Endothelial cell (in vitro differentiated cells): ENCODE data around the gene OSBPL3. TPM values are rescaled to one million over a fixed set of nuclear protein-coding genes. Genes with fewer than 3 reads are reported as not detected.

Experiments
- DNase-seq: peaks from one replicate; pipeline ENCODE4 v3.0.0; 2021; ENCODE audit warnings: low spot score
- H3K27ac Mint-ChIP-seq: one replicate; pipeline ENCODE4 v1.8.0; 2021; ENCODE audit warnings: mixed read lengths, inconsistent platforms; ENCODE audit not compliant: unreplicated experiment
- H3K27me3 Mint-ChIP-seq: one replicate; pipeline ENCODE4 v1.8.0; 2021; ENCODE audit warnings: mild to moderate bottlenecking, moderate library complexity, mixed read lengths, inconsistent platforms; ENCODE audit not compliant: unreplicated experiment
- H3K36me3 Mint-ChIP-seq: one replicate; pipeline ENCODE4 v1.8.0; 2021; ENCODE audit warnings: mild to moderate bottlenecking, low read depth, mixed read lengths, inconsistent platforms; ENCODE audit not compliant: unreplicated experiment
- H3K4me1 Mint-ChIP-seq: one replicate; pipeline ENCODE4 v1.8.0; 2021; ENCODE audit warnings: mild to moderate bottlenecking, mixed read lengths, inconsistent platforms; ENCODE audit not compliant: unreplicated experiment
- H3K4me3 Mint-ChIP-seq: one replicate; pipeline ENCODE4 v1.8.0; 2021; ENCODE audit warnings: mild to moderate bottlenecking, mixed read lengths, inconsistent platforms; ENCODE audit not compliant: unreplicated experiment
- H3K9me3 Mint-ChIP-seq: one replicate; pipeline ENCODE4 v1.8.0; 2021; ENCODE audit warnings: mixed read lengths, inconsistent platforms; ENCODE audit not compliant: unreplicated experiment
- CTCF ChIP-seq: fragments of 200-600 bp; sonication (generic); IDR thresholded peaks from one replicate; pipeline ENCODE4 v1.5.0; 2021; ENCODE audit warnings: antibody characterized with exemption; ENCODE audit not compliant: unreplicated experiment
- total RNA-seq: library from RNA; stranded (reverse); fragmentation: NEBNext Ultra II Directional; extraction: Animal tissue kit (Norgen Biotek cat#: 25700); gene quantifications from one replicate; pipeline ENCODE4 v1.2.1, GENCODE V29; 2021; ENCODE audit not compliant: unreplicated experiment

The OSBPL3 gene
- total RNA-seq, 1 donor from 2014 or later, result 3.1 TPM

GRCh38 chr7:24764972-24765744 is 214.8 kb downstream of the OSBPL3 start:
- Mint-ChIP-seq H3K4me1 (no peaks in the 10 kb centered on the region), H3K4me3 (no peak overlapping the region), H3K9me3 (no peaks in the 10 kb centered on the region), H3K27me3 (peaks cover 2% of the 10 kb centered on the region), H3K36me3 (no peaks in the 10 kb centered on the region), H3K27ac (no peak overlapping the region)
- no peak for DNase-seq
- TF ChIP-seq CTCF, result no peak

GRCh38 chr7:24764011-24764410 is 216.0 kb downstream of the OSBPL3 start:
- no peak overlapping the region for H3K4me3 Mint-ChIP-seq
- no peaks in the 10 kb centered on the region for H3K9me3 Mint-ChIP-seq
- no peak overlapping the region for H3K27ac Mint-ChIP-seq
- DNase-seq, result no peak
- no peak for TF ChIP-seq CTCF
- no peaks in the 10 kb centered on the region for H3K36me3 Mint-ChIP-seq
- H3K4me1 Mint-ChIP-seq, result no peaks in the 10 kb centered on the region
- no peaks in the 10 kb centered on the region for H3K27me3 Mint-ChIP-seq

GRCh38 chr7:24763303-24763901 is 216.6 kb downstream of the OSBPL3 start:
- H3K27me3 Mint-ChIP-seq, result peaks cover 2% of the 10 kb centered on the region
- H3K4me1 Mint-ChIP-seq, result no peaks in the 10 kb centered on the region
- no peaks in the 10 kb centered on the region for H3K9me3 Mint-ChIP-seq
- H3K27ac Mint-ChIP-seq, result no peak overlapping the region
- no peak overlapping the region for H3K4me3 Mint-ChIP-seq
- H3K36me3 Mint-ChIP-seq, result no peaks in the 10 kb centered on the region
- DNase-seq, result no peak
- no peak for TF ChIP-seq CTCF

- Mint-ChIP-seq H3K27ac (no peak overlapping the region), H3K4me3 (no peak overlapping the region), H3K36me3 (no peaks in the 10 kb centered on the region), H3K9me3 (no peaks in the 10 kb centered on the region), H3K27me3 (peaks cover 6% of the 10 kb centered on the region), H3K4me1 (peaks cover 5% of the 10 kb centered on the region)
- no peak for TF ChIP-seq CTCF
- no peak for DNase-seq
These were observed 217.2 kb downstream of the OSBPL3 start for GRCh38 chr7:24762771-24763170.

- peaks cover 6% of the 10 kb centered on the region for H3K27me3 Mint-ChIP-seq
- H3K36me3 Mint-ChIP-seq, result no peaks in the 10 kb centered on the region
- H3K4me1 Mint-ChIP-seq, result peaks cover 6% of the 10 kb centered on the region
- H3K27ac Mint-ChIP-seq, result no peak overlapping the region
- no peaks in the 10 kb centered on the region for H3K9me3 Mint-ChIP-seq
- no peak for TF ChIP-seq CTCF
- H3K4me3 Mint-ChIP-seq, result no peak overlapping the region
- DNase-seq, result no peak
These were observed 219.0 kb downstream of the OSBPL3 start for GRCh38 chr7:24760968-24761367.
